ENCODE data around the gene ANKAR. TPM values are rescaled to one million over a fixed set of nuclear protein-coding genes. Genes with fewer than 3 reads are reported as not detected.

The ANKAR gene
- total and polyA plus RNA-seq, 9 of the 15 experiments (the other 6 are each of a cell fraction or from before 2014, with no cell fraction given), result 0.04 to 0.52 (median 0.39) TPM

- TF ChIP-seq CTCF (IDR thresholded peaks at IDR 0.05 in 2 of 3, conservative IDR thresholded peaks at IDR 0.05 in 1 of 3; ENCODE audit: insufficient read depth in 2 of 3, low read depth in 1 of 3, low read length in 3 of 3) (peak in 2 of 3 experiments; percentile 42 to 62; a peak in 3 of 6 replicates), CCAR2 (IDR thresholded peaks at IDR 0.05; ENCODE audit: low read depth, low read length) (no peak), RBM25 (IDR thresholded peaks at IDR 0.05; ENCODE audit: low read depth, low read length, severe bottlenecking) (no peak), JUND (IDR thresholded peaks at IDR 0.05; ENCODE audit: borderline replicate concordance, low read depth, low read length) (0 out of 2 replicates have a peak, but pooled peaks have one; percentile 6), JUND (tag; IDR thresholded peaks at IDR 0.05; ENCODE audit: borderline replicate concordance, low read depth, low read length) (0 out of 3 replicates have a peak, but pooled peaks have one; percentile 10), STAT6 (CRISPR knock-in tag; IDR thresholded peaks at IDR 0.05) (no peak), SAFB2 (IDR thresholded peaks at IDR 0.05; ENCODE audit: borderline replicate concordance, low read depth, low read length, severe bottlenecking) (no peak), CEBPG (CRISPR knock-in tag; IDR thresholded peaks at IDR 0.05) (no peak), CEBPG (tag; conservative IDR thresholded peaks at IDR 0.05 in 1 of 2, IDR thresholded peaks at IDR 0.05 in 1 of 2) (peak; percentile 61 to 94), THRA (IDR thresholded peaks at IDR 0.05) (0 out of 2 replicates have a peak, but pooled peaks have one; percentile 31), SMAD2 (IDR thresholded peaks at IDR 0.05; ENCODE audit: low read depth, low read length) (no peak), MED1 (CRISPR knock-in tag; IDR thresholded peaks at IDR 0.05; ENCODE audit: borderline replicate concordance) (no peak), ID3 (CRISPR knock-in tag; IDR thresholded peaks at IDR 0.05) (no peak), ID3 (tag; IDR thresholded peaks at IDR 0.05) (no peak), ZFP30 (CRISPR knock-in tag; IDR thresholded peaks at IDR 0.05; ENCODE audit: borderline replicate concordance) (no peak), E2F3 (CRISPR knock-in tag; IDR thresholded peaks at IDR 0.05) (no peak), FOS (IDR thresholded peaks at IDR 0.05; ENCODE audit: extremely low read depth, insufficient read length) (no peak), MAFF (IDR thresholded peaks at IDR 0.05; ENCODE audit: low read length) (no peak), SRSF9 (IDR thresholded peaks at IDR 0.05; ENCODE audit: borderline replicate concordance, low read depth, low read length) (no peak), ZC3H8 (IDR thresholded peaks at IDR 0.05) (no peak), NCOA1 (IDR thresholded peaks at IDR 0.05; ENCODE audit: low read depth) (no peak), L3MBTL2 (IDR thresholded peaks at IDR 0.05) (no peak)
Observed at GRCh38 chr2:189698020-189698887, 23.8 kb downstream of the ANKAR start (continued).

All from K562 (cell line).